HFF-Myc (cell line): Measurements from ENCODE around the gene PDE3B.
"Not testable (repeated sequence)": the region's sequence is repeated elsewhere in the genome, so short reads cannot be mapped to it uniquely, and the experiment has no call there.

Source experiments
- DNase-seq: peaks from one replicate; pipeline ENCODE4 v3.0.0-alpha.2; 2011; ENCODE audit warnings: low read depth; ENCODE audit errors: extremely low read depth
- H3K4me3 ChIP-seq: replicated peaks from 2 replicates; pipeline ENCODE4 v1.5.1; 2011; ENCODE audit warnings: low read depth, mild to moderate bottlenecking, control low read depth, low read length
- CTCF ChIP-seq: IDR thresholded peaks from 2 replicates; pipeline ENCODE4 v1.5.1; 2012; ENCODE audit warnings: mild to moderate bottlenecking, low read depth, low read length, control low read depth; ENCODE audit errors: missing control alignments

The PDE3B gene

GRCh38 chr11:14725150-14725549 lies 81.5 kb downstream of the PDE3B start:
- no peak overlapping the region for H3K4me3 ChIP-seq
- no peak for DNase-seq
- no peak for TF ChIP-seq CTCF

- H3K4me3 ChIP-seq: no peak overlapping the region
- TF ChIP-seq CTCF: no peak
- DNase-seq: no peak
Measured at GRCh38 chr11:14727215-14727614, 83.6 kb downstream of the PDE3B start.

GRCh38 chr11:14727746-14728145 lies 84.1 kb downstream of the PDE3B start:
- no peak for TF ChIP-seq CTCF
- H3K4me3 ChIP-seq: no peak overlapping the region
- no peak for DNase-seq

- DNase-seq, H3K4me3 ChIP-seq: not testable (repeated sequence)
Measured at GRCh38 chr11:14740539-14740938, 96.9 kb downstream of the PDE3B start.

- TF ChIP-seq CTCF: no peak
Measured at GRCh38 chr11:14741195-14741594, 97.6 kb downstream of the PDE3B start.

GRCh38 chr11:14742849-14743559 lies 99.4 kb downstream of the PDE3B start:
- no peak overlapping the region for H3K4me3 ChIP-seq
- no peak for DNase-seq
- no peak for TF ChIP-seq CTCF

More at GRCh38 chr11:14741195-14741594, 97.6 kb downstream of the PDE3B start:
- DNase-seq: no peak
- no peak overlapping the region for H3K4me3 ChIP-seq

- H3K4me3 ChIP-seq, DNase-seq: not testable (repeated sequence)
Measured at GRCh38 chr11:14743667-14744066, 100.1 kb downstream of the PDE3B start.

- no peak for DNase-seq
- no peak for TF ChIP-seq CTCF
- no peak overlapping the region for H3K4me3 ChIP-seq
Measured at GRCh38 chr11:14746857-14747395, 103.3 kb downstream of the PDE3B start.
